Smooth muscle cell of trachea (primary cell): Measurements from ENCODE around the gene JAKMIP1. TPM values are rescaled to one million over a fixed set of nuclear protein-coding genes. Genes with fewer than 3 reads are reported as not detected.

ENCODE experiments used
- total RNA-seq: library from RNA; depleted of rRNA; stranded (reverse); fragments of >200 nt; gene quantifications from 2 replicates; pipeline ENCODE4 v1.2.1, GENCODE V29; 2014

The JAKMIP1 gene
- not detected in 2 replicates for total RNA-seq

GRCh38 chr4:6200011-6200921, at the start of gene JAKMIP1:
Gene JAKMIP1, minus strand, starts transcription at chr4:6200549. Its CDS starts 87,699 bp downstream, at chr4:6112850.

GRCh38 chr4:6018331-6018730, 182.0 kb downstream of the JAKMIP1 start, which contains the start of gene C4orf50:
Gene C4orf50, minus strand, starts transcription at chr4:6018431.

Other genes starting within 250 kb of the JAKMIP1 start
- under 0.01 TPM in 1 of 2 replicates, not detected in the other for gene C4orf50, start 182.1 kb downstream of the JAKMIP1 start, total RNA-seq
- gene WFS1, start 69.3 kb upstream of the JAKMIP1 start, total RNA-seq: 21.5 and 49.1 TPM in 2 replicates